Natural killer cell (primary cell): ENCODE data around the gene SMC5. TPM values are rescaled to one million over a fixed set of nuclear protein-coding genes. Genes with fewer than 3 reads are reported as not detected.

Experiments used
- ATAC-seq, 3 donors: fragments of 150-1000 bp in 2 of 3; fragments of 200-7000 bp in 1 of 3; cut with Tn5 transposase; 1 replicate in 1 of 3; 2 replicates in 2 of 3; pipeline ENCODE4 v1.10.0; 2021; ENCODE audit warnings: mild to moderate bottlenecking in 2 of 3, moderate library complexity in 2 of 3
- DNase-seq, 2 donors: peaks; one replicate each; pipeline versions ENCODE4 v3.0.0 to v3.0.0-alpha.2; 2013 to 2021; ENCODE audit warnings: mixed read lengths in 1 of 2
- H3K27ac ChIP-seq: one replicate; pipeline ENCODE4 v1.5.1; 2013; ENCODE audit warnings: mild to moderate bottlenecking, low read length
- H3K27me3 ChIP-seq: one replicate; pipeline ENCODE4 v1.6.1; 2013; ENCODE audit warnings: low read length; ENCODE audit not compliant: control insufficient read depth, insufficient read depth
- H3K36me3 ChIP-seq: one replicate; pipeline ENCODE4 v1.6.1; 2013; ENCODE audit warnings: low read length; ENCODE audit not compliant: control insufficient read depth, insufficient read depth
- H3K4me1 ChIP-seq: one replicate; pipeline ENCODE4 v1.6.1; 2013; ENCODE audit warnings: low read length; ENCODE audit not compliant: control insufficient read depth, insufficient read depth
- H3K4me3 ChIP-seq: one replicate; pipeline ENCODE4 v1.5.1; 2013; ENCODE audit warnings: low read length
- H3K9me3 ChIP-seq: one replicate; pipeline ENCODE4 v1.6.1; 2013; ENCODE audit warnings: low read length; ENCODE audit not compliant: control insufficient read depth, insufficient read depth
- H3K27ac Mint-ChIP-seq, 2 donors: one replicate each; pipeline ENCODE4 v1.8.0; 2022; ENCODE audit warnings: mild to moderate bottlenecking in 2 of 2, mixed read lengths in 2 of 2, moderate library complexity in 1 of 2
- H3K27me3 Mint-ChIP-seq, 2 donors: one replicate each; pipeline ENCODE4 v1.8.0; 2022; ENCODE audit warnings: low read depth in 2 of 2, mixed read lengths in 2 of 2
- H3K36me3 Mint-ChIP-seq: one replicate; pipeline ENCODE4 v1.8.0; 2022; ENCODE audit warnings: mixed read lengths
- H3K4me1 Mint-ChIP-seq, 2 donors: one replicate each; pipeline ENCODE4 v1.8.0; 2022; ENCODE audit warnings: mixed read lengths in 2 of 2
- H3K4me3 Mint-ChIP-seq: one replicate; pipeline ENCODE4 v1.8.0; 2022; ENCODE audit warnings: mild to moderate bottlenecking, moderate library complexity, mixed read lengths
- H3K9me3 Mint-ChIP-seq, 2 donors: one replicate each; pipeline ENCODE4 v1.8.0; 2022; ENCODE audit warnings: mixed read lengths in 2 of 2
- WGBS: methylation state at CpG from one replicate; pipeline ENCODE4 v1.1.7; 2013; ENCODE audit warnings: missing lambda C conversion rate; ENCODE audit not compliant: insufficient coverage; 5-methylcytosine and 5-hydroxymethylcytosine counted together
- intact Hi-C: fragments of 100-400 bp; cut with micrococcal nuclease; formaldehyde crosslinking; loops from one replicate; pipeline ENCODE4 v1.14.2; 2022
- total RNA-seq, 4 donors: library from RNA; stranded (reverse); fragments of 120-200 nt in 1 of 4; gene quantifications; one replicate each; pipeline versions ENCODE4 v1.2.3 to v1.2.4, GENCODE V29; 2013 to 2022
- TF ChIP-seq, protein P1 (sequence below): fragments of 200-600 bp; IDR thresholded peaks from one replicate; pipeline ENCODE4 v1.8.0; 2022; ENCODE audit warnings: antibody characterized with exemption

SMC5 gene
- total RNA-seq, 3 donors from 2014 or later (not counting 1 experiment from before 2014, with no cell fraction given) = 35.0 to 41.0 (median 40.9) TPM

DNA sequence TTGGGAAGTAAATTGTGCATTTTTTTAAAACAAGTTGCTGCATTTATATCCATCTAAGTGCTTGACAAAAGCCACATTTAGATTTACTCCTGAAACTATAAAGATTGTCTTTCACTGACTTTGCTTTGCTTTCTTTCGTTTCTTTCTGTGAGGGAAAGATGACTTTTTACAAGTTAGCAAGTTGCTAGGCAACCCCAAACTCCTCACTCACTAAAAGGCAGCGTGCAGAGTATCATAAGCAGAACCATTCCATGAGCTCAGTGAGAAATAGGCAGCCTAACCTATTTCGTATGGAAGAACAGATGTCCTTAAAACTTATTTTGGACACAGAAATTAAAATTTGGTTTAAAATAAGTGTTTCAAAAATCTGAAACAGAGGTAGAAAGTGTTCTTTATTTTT is 126.6 kb downstream of the SMC5 start:
- H3K9me3 Mint-ChIP-seq = no peaks in the 10 kb centered on the region
- no peak overlapping the region for H3K4me3 Mint-ChIP-seq
- H3K27me3 Mint-ChIP-seq = no peaks in the 10 kb centered on the region
- H3K9me3 ChIP-seq = no peaks in the 10 kb centered on the region
- TF ChIP-seq, protein P1, sequence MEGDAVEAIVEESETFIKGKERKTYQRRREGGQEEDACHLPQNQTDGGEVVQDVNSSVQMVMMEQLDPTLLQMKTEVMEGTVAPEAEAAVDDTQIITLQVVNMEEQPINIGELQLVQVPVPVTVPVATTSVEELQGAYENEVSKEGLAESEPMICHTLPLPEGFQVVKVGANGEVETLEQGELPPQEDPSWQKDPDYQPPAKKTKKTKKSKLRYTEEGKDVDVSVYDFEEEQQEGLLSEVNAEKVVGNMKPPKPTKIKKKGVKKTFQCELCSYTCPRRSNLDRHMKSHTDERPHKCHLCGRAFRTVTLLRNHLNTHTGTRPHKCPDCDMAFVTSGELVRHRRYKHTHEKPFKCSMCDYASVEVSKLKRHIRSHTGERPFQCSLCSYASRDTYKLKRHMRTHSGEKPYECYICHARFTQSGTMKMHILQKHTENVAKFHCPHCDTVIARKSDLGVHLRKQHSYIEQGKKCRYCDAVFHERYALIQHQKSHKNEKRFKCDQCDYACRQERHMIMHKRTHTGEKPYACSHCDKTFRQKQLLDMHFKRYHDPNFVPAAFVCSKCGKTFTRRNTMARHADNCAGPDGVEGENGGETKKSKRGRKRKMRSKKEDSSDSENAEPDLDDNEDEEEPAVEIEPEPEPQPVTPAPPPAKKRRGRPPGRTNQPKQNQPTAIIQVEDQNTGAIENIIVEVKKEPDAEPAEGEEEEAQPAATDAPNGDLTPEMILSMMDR = no peak
- peaks cover 19% of the 10 kb centered on the region for H3K36me3 ChIP-seq
- DNase-seq (no peak), ATAC-seq (no peak)
- H3K4me3 ChIP-seq = no peak overlapping the region
- peaks cover 44 to 53% of the 10 kb centered on the region in 2 donors for H3K4me1 Mint-ChIP-seq
- intact Hi-C loops = loop anchor here (5.0 kb wide), 1 partner anchor 1862 kb away; no protein-coding TSS in a partner anchor
- H3K4me1 ChIP-seq = no peaks in the 10 kb centered on the region
- no peaks in the 10 kb centered on the region for H3K27me3 ChIP-seq
- no peak overlapping the region for H3K27ac Mint-ChIP-seq
- H3K36me3 Mint-ChIP-seq = peaks cover 7% of the 10 kb centered on the region
- WGBS = 83% methylated on average over 2 of the region's 3 CpGs
- no peak overlapping the region for H3K27ac ChIP-seq

DNA sequence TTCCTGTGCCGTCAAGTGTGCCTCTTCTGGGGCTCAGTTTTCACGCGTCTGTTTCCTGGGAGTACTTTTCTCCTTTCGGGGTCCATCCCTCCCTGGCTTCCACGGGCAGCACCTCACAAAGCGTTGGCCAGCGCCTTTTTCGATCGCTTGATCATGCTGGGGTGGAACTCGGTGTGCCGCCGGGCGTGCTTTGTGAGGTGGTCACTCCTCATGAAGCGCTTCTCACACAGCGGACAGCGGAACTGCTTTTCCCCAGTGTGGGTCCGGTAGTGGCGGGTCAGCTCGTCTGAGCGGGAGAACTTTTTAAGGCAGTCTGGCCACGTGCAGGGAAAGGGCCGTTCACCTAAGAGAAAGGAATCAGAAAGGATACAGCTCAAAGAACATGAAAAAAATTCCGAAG is 128.9 kb downstream of the SMC5 start:
- TF ChIP-seq, protein P1 = no peak
- peaks cover 62 to 75% of the 10 kb centered on the region in 2 donors for H3K4me1 Mint-ChIP-seq
- H3K9me3 Mint-ChIP-seq = no peaks in the 10 kb centered on the region
- H3K27ac Mint-ChIP-seq = no peak overlapping the region
- intact Hi-C loops = loop anchor here (5.0 kb wide), 1 partner anchor 1860 kb away; no protein-coding TSS in a partner anchor
- Histone ChIP-seq H3K9me3 (no peaks in the 10 kb centered on the region), H3K4me3 (no peak overlapping the region), H3K27ac (no peak overlapping the region), H3K36me3 (peaks cover 19% of the 10 kb centered on the region), H3K4me1 (peaks cover 9% of the 10 kb centered on the region), H3K27me3 (no peaks in the 10 kb centered on the region)
- H3K36me3 Mint-ChIP-seq = peaks cover 7% of the 10 kb centered on the region
- ATAC-seq (no peak), DNase-seq (no peak)
- 95% methylated on average over 22 of the region's 23 CpGs for WGBS
- no peak overlapping the region for H3K4me3 Mint-ChIP-seq
- no peaks in the 10 kb centered on the region for H3K27me3 Mint-ChIP-seq

DNA sequence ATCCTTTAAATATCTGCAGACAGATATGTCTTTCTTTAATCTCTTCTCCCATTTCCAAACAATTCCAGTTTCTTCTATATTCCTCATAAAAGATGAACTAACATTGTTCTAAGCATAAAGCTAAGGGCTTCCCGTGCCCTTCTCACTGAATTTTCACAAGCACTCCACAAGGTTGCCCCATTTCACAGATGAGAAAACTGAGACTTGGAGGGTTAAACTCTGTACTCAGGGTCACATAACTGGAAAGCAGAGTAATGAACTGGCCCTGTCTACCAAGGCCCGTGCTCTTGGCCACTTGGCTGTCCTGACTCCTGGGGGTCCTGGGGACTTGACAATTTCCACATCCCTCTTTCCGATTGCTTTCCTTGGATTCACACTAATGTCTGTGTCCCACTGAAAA is 130.4 kb downstream of the SMC5 start:
- H3K36me3 Mint-ChIP-seq = peaks cover 7% of the 10 kb centered on the region
- Histone ChIP-seq H3K9me3 (no peaks in the 10 kb centered on the region), H3K4me1 (peaks cover 15% of the 10 kb centered on the region), H3K4me3 (no peak overlapping the region), H3K27ac (no peak overlapping the region), H3K27me3 (no peaks in the 10 kb centered on the region), H3K36me3 (peaks cover 16% of the 10 kb centered on the region)
- H3K4me3 Mint-ChIP-seq = no peak overlapping the region
- TF ChIP-seq, protein P1 = no peak
- H3K9me3 Mint-ChIP-seq = no peaks in the 10 kb centered on the region
- DNase-seq (no peak), ATAC-seq (no peak)
- WGBS = 98% methylated on average over 3 of the region's 3 CpGs
- peak overlapping the region in 1 of 2 donors; percentile 78 for H3K27ac Mint-ChIP-seq
- no peaks in the 10 kb centered on the region for H3K27me3 Mint-ChIP-seq
- peaks cover 69 to 76% of the 10 kb centered on the region in 2 donors for H3K4me1 Mint-ChIP-seq
- intact Hi-C loops = loop anchor here (5.0 kb wide), 1 partner anchor 1858 kb away; no protein-coding TSS in a partner anchor
